HG02970 (cell line): ENCODE data around the gene SDK1.
"Not testable (repeated sequence)": the region's sequence is repeated elsewhere in the genome, so short reads cannot be mapped to it uniquely, and the experiment has no call there.

Experiments
- ATAC-seq: cut with Tn5 transposase; IDR thresholded peaks from one replicate; pipeline ENCODE4 v1.9.1; 2021; ENCODE audit warnings: mild to moderate bottlenecking, moderate library complexity, moderate number of reproducible peaks; ENCODE audit not compliant: unreplicated experiment, low FRiP score

SDK1 gene

GRCh38 chr7:4216016-4216415 lies 915.0 kb downstream of the SDK1 start:
- ATAC-seq, result no peak

GRCh38 chr7:4217126-4217660 lies 916.1 kb downstream of the SDK1 start:
- not testable (repeated sequence) for ATAC-seq

GRCh38 chr7:4218481-4218880 lies 917.4 kb downstream of the SDK1 start:
- no peak for ATAC-seq

GRCh38 chr7:4220011-4220410 lies 919.0 kb downstream of the SDK1 start:
- ATAC-seq, result no peak

GRCh38 chr7:4221043-4221442 lies 920.0 kb downstream of the SDK1 start:
- ATAC-seq, result no peak

GRCh38 chr7:4222676-4223075 lies 921.6 kb downstream of the SDK1 start:
- no peak for ATAC-seq

- ATAC-seq, result no peak
Observed at GRCh38 chr7:4225361-4225771, 924.3 kb downstream of the SDK1 start.

GRCh38 chr7:4225881-4226523 lies 925.0 kb downstream of the SDK1 start:
- ATAC-seq, result no peak

GRCh38 chr7:4226524-4226882 lies 925.5 kb downstream of the SDK1 start:
- ATAC-seq, result no peak

- ATAC-seq, result no peak
Observed at GRCh38 chr7:4227105-4228010, 926.3 kb downstream of the SDK1 start.

GRCh38 chr7:4230352-4230751 lies 929.3 kb downstream of the SDK1 start:
- no peak for ATAC-seq

GRCh38 chr7:4233146-4233545 lies 932.1 kb downstream of the SDK1 start:
- no peak for ATAC-seq

- ATAC-seq, result no peak
Observed at GRCh38 chr7:4233621-4234497, 932.8 kb downstream of the SDK1 start.

- ATAC-seq, result no peak
Observed at GRCh38 chr7:4234498-4234855, 933.4 kb downstream of the SDK1 start.

- no peak for ATAC-seq
Observed at GRCh38 chr7:4234886-4235285, 933.8 kb downstream of the SDK1 start.

- ATAC-seq, result no peak
Observed at GRCh38 chr7:4235596-4235995, 934.5 kb downstream of the SDK1 start.

- ATAC-seq, result no peak
Observed at GRCh38 chr7:4236389-4236788, 935.3 kb downstream of the SDK1 start.

GRCh38 chr7:4236873-4237272 lies 935.8 kb downstream of the SDK1 start:
- ATAC-seq, result not testable (repeated sequence)

GRCh38 chr7:4237296-4238235 lies 936.5 kb downstream of the SDK1 start:
- no peak for ATAC-seq

GRCh38 chr7:4238861-4239260 lies 937.8 kb downstream of the SDK1 start:
- ATAC-seq, result no peak
